GM13976 (cell line): ENCODE results near the gene RBM22.

Experiments
- DNase-seq: peaks from one replicate; pipeline ENCODE4 v3.0.0; 2012; ENCODE audit warnings: low spot score
- in situ Hi-C: fragments of 300-500 bp; cut with MboI; formaldehyde crosslinking; loops from one replicate; pipeline ENCODE4 v1.12.0; 2022; ENCODE audit warnings: low sequenced_read_pairs, mixed read lengths, inconsistent platforms; ENCODE audit not compliant: unreplicated experiment
- TF ChIP-seq, protein P1 (sequence below): IDR thresholded peaks from 2 replicates; pipeline ENCODE4 v1.5.1; 2012; ENCODE audit warnings: borderline replicate concordance, mild to moderate bottlenecking; ENCODE audit not compliant: insufficient read depth; ENCODE audit errors: extremely low read depth, missing control alignments, control extremely low read depth

Gene RBM22

DNA sequence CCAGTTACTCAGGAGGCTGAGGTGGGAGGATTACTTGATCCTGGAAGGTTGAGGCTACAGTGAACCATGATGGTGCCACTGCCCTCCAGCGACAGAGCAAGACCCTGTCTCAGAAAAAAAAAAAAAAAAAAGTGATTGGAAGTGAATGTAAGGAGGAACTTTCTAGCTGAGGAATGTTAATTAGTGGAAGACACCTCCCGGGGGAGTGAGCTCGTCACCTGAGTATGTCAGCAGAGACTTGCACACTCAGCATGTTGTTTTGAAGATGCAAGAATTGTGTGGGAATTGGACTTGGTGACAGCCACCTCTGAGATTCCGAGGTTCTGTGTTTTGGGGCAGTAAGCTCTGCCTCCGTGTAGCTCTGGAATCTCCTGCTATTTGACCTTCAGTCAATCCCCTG, 56.8 kb downstream of the RBM22 start:
- in situ Hi-C loops = no loop called here
- TF ChIP-seq, protein P1, sequence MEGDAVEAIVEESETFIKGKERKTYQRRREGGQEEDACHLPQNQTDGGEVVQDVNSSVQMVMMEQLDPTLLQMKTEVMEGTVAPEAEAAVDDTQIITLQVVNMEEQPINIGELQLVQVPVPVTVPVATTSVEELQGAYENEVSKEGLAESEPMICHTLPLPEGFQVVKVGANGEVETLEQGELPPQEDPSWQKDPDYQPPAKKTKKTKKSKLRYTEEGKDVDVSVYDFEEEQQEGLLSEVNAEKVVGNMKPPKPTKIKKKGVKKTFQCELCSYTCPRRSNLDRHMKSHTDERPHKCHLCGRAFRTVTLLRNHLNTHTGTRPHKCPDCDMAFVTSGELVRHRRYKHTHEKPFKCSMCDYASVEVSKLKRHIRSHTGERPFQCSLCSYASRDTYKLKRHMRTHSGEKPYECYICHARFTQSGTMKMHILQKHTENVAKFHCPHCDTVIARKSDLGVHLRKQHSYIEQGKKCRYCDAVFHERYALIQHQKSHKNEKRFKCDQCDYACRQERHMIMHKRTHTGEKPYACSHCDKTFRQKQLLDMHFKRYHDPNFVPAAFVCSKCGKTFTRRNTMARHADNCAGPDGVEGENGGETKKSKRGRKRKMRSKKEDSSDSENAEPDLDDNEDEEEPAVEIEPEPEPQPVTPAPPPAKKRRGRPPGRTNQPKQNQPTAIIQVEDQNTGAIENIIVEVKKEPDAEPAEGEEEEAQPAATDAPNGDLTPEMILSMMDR = no peak
- no peak for DNase-seq

DNA sequence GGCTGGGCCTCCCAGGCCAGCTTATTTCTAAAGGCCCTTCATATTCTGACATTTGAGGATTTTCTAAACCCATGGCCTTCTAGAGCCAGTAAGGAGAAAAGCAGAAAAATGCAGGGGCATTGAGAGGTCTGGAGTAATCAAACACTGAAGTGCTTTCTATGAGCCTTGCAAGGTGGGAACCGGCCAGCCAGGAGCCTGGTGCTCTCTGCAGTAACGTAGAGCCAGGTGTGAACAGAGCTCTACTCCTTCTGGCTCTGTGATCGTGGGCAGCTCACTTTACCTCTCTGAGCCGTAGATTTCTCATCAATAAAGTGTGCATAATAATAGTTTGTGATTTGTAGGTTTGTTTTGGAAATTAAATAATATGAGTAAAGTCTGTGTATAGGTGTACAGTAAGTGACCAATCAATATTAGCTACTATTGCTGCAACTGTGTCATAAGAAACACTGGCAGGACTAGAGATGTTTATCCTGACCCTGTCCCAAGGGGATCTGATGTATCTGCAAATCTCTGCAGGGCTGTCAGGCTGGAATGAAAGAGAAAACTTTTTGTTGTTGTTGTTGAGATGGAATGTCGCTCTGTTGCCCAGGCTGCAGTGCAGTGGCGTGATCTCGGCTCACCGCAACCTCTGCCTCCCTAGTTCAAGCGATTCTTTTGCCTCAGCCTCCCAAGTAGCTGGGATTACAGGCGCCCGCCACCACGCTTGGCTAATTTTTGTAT, 57.7 kb downstream of the RBM22 start:
- in situ Hi-C loops = no loop called here
- no peak for DNase-seq
- TF ChIP-seq, protein P1 = no peak

DNA sequence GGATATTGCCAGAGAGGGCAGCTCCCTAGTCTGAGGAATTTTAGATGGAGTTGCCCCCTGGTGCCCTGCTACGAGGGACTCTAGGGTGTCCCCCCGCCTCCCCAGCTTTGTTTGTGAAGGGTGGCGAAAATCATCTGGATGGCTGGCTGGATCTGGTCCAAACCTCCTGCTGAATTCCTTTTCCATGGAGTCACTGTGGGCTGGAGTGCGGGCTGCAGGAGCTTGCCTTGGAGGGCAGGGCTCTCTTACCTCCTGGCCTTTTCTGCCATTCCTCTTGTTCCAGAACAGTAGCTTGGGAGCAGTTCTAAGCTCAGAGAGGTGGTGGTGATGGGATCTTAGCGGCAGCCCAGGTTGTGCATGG, 58.3 kb downstream of the RBM22 start:
- no peak for DNase-seq
- TF ChIP-seq, protein P1 = no peak
- in situ Hi-C loops = no loop called here

DNA sequence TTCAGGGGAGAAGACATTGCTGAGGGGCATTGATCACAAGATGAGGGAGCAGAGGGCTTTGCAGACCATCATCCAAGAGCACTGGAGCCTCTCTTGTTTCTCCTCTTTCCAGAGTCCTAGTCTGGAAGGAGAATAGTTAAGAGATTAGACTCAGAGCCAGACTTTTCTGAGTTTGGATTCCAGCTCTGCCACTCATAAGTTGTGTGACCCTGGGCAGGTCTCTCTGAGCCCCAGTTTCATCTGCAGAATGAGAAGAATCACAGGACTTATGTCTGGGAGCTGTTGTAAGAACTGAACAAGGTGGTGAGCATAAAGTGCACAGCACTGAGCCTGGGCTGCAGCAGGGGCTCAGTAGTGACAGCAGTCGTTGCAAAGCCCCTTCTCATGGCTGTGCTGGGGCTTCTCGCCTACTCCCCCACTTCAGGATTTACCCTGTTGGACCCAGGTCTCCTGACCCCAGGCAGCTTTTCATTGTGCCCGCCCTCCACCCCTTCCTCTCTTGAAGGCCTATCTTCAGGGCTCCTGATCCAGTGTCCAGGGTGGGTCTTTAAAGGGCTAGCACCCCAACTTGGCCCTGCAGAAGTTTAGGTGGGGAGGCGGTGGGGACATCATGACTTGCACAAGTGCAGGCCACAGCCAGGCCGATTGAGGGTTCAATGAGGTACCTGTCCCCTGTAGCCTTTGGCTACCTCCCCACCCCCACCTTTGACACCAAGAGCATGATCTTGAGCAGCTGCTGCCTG, 58.9 kb downstream of the RBM22 start:
- in situ Hi-C loops = no loop called here
- no peak for DNase-seq

DNA sequence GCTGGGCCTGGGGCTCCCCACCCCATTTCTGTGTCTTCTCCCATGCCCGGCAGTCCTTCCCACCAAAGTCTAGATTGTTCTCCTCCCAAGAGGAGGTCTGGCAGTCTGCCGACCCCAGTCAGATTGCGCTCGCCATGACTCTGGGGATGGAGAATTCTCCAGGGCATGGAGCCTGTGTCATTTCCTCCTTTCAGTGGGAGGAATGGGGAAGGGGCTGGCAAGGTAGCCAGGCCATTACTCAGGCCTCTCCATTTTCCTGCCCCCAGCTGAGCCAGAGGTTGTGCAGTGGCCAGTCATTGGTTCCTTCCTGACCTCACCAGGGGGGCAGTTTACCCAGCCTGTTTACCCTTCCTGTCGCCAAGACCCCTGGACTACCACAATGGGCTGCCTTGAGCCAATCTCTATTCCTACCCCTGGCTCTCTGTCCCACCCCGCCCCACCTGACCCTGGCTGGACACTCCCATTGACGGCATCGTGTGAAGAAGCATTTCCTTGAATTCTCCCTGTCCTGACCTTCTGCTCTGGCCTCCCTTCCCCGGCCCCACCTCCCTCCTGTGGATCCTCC, 59.8 kb downstream of the RBM22 start:
- no peak for DNase-seq
- in situ Hi-C loops = no loop called here
- TF ChIP-seq, protein P1 = no peak

More for the DNA sequence above, 58.9 kb downstream of the RBM22 start:
- TF ChIP-seq, protein P1 = no peak
